Fibroblast of skin of left biceps (primary cell): Measurements from ENCODE around the gene CD63.

Experiments used
- DNase-seq, 2 experiments: peaks; one replicate each; pipeline ENCODE4 v3.0.0-alpha.2; 2013; ENCODE audit warnings: low read depth in 2 of 2

CD63 gene

DNA sequence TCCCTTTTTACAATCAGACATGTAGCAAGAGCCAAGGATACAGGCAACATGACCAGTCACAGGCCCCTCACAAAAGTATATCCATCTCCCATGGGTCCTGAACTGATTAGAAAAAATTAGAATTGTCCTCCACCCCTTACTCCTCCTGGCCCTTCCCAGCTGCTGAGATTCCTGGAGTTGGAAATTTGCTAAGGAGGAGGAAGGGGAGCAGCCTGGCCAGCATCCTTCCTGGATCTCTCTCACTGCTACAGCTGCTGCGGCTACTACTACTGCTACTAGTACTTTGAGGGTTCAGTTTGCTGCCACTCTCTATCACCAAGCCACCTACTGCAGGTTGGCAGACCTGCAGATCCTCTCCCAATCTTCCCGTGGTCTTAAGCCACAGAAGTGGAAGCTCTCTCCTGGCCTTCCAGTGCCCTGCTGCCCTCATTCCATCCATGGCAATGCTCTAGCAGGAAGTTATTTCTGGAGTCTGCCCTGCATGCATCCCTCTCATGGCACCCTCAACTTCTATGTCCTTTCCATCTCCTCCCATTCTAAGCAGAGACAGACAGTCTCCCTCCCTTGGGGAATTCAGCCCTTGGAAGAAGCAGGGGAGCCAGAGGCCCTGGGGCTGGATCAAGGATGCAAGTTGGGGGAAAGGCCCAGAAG lies 22.1 kb downstream of the CD63 start:
- DNase-seq: no peak

DNA sequence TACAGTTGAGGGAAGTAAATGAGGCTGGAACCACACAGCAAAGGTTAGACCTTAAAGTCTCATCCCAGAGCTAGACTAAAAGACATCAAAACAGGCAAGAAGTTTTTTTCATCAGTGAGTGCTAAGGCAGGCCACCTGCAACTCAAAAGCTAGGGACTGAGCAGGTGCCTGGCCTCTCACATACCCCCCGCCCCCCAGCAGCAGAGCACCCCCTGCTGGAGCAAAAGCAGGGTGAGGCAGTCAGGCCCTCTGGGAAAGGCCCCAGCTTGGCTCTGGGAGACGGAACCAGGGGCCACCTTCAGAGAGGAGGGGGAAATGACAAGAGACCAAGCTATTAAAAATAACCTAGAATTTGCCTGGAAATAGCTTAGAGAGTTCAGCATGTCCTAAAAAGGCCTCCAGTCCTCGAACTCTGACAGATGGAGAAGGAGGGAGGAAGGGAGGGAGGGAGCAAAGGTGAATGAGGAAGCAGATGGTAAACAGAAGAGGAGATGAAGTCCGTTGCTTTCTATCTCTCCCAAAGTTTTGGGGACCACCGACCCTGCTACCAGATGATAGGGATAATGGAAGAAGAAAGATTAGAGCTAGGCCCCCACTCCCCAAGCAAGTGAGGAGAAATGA lies 22.9 kb downstream of the CD63 start:
- DNase-seq: no peak

DNA sequence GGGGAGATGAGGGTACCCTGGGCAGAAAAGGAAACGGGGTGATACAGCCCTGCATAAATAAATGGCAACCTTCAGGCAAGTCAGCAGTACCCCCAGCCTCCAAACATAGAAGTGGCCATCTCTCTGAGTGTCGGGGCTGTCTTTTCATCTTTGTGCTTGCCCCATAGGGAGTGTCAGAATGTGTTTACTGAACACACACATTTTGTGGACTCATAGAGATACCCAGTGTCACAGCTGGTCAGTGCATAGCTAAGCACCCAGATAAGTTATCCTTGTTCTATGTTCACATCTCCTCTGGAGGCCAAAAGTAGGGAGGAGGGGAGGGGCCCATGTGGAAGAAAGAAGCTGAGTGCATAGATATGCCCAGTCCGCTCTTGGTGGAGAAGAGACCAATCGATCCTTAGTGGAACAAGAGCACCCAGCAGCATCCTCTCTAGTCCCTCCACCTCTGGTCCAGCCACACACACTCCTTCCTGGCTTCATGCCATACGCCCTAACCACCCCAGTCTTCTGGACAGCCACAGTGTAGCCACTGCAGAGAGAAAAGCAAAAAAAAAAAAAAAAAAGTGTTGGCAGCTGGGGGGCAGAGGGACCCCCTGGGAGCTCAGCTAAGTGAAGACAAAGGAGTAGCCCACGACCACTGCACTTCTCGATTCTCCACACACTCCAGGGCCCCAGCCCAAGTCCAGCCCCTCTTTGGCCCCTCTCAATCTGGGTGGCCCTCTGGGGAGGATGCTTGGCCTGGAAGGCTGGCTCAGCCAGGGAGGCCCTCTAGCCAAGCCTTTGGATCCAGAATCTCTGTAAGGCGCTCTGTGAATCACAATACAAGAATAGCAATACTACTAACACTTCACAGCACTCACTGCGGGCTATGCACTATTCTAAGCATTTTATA lies 23.7 kb downstream of the CD63 start:
- no peak for DNase-seq

DNA sequence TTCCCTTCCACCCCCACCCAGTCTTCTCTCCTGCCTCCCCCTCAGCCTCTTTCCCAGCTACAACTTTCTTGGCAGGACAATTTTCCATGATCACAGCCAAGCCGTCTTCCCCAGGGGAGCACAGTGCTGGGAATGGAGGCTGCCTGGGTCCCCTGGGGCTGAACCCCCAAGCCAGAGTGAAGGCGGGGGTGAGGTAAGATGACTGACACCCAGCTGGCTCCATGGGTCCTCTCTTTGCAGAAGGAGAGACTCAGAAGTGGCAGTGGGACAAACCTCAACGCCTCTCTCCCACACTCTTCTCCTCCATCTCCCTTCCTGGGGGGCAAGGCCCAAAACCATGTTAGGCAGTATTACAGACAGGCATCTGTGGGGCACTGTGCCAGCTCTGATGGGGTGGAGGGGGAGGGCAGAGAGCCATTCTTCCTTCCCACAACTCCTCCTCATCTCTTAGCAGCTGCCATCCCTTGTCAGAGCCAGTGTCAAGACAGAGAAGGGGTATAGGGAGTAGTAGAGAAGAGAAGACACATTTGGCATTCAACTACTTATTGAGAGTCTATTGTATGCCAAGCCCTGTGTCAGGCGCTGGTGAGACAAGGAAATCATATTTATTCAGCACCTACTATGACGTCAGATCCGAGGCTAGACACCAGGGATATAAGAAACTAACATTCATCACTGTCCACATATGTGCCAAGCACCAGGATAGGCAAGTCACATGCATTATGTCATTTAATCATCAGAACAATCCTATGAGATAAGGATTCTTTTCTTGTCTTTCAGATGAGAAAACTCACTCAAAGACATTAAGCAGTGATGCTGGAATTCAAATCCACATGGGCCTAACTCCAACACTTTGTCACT lies 24.7 kb downstream of the CD63 start:
- DNase-seq: no peak

DNA sequence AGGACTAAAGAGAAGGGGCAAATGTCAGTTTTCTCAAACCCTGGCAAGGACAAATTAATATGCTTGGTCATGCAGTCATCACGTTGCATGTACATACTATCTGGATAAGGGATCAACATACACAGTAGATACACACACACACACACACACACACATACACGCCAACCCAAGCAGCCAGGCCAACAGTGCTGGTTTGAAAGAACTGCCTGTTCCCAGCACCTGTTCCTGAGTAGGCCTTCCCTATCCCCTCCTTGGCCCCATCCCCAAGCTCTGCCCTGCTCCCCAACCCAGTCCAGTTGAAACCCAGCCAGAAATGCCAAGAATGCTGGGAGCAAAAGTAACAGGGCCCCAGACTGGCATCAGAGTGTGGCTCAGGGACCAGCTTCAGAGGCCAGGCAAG lies 25.5 kb downstream of the CD63 start:
- no peak for DNase-seq

DNA sequence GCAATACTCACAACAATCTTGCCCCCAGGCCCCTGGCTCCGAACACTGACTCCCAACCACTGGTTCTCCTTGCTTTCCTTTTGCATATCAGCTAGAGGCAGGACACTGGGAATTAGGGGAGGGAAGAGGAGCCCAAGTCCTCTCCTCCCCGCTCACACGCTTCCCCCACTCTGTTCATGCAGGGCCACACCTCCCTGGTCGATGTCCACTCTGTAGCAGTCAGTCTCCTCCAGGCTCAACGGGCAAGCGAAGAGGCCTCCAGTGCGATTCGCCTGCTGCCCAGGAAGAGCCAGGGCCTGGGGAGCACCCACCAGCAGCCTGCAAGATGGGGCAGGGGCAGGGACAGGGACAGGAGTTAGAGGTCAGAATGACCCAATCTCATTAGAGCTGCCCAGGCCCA lies 25.9 kb downstream of the CD63 start:
- no peak for DNase-seq

DNA sequence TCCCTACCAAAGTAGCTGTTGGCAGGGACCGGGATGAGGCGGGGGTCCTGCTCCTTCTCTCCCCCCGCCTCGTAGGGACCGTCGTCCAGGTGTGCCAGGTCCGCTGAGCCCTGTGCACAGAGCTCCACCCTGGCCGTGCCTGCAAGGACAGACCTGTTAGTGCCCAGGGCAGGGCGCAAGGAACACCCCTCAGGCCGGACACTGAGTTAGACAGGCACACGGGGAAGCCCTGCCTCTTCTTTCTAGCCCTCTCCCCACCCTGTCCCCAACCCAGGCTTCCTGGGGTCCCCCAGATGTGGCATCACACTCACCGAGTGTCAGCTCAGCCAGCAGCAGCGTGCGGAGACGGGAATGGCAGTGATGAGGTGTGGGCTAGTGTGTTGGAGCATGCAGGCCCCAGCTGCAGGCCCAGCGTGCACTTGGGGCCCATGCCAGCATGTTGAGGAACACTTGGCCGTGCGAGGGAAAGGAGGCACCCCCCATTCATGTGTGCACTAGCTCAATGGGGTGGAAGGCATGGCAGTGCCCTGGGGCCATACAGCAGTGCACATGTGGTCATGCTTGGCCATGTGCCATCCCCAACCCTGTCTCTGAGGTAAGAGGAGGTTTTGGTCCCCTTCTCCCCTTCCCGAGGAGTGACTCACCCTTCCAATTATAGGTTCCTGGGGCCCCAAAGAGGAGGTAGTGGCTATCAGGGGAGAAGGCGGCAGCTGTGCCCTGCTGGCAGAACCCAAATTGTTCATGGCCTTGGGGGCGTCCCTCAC lies 28.4 kb downstream of the CD63 start:
- DNase-seq: no peak

DNA sequence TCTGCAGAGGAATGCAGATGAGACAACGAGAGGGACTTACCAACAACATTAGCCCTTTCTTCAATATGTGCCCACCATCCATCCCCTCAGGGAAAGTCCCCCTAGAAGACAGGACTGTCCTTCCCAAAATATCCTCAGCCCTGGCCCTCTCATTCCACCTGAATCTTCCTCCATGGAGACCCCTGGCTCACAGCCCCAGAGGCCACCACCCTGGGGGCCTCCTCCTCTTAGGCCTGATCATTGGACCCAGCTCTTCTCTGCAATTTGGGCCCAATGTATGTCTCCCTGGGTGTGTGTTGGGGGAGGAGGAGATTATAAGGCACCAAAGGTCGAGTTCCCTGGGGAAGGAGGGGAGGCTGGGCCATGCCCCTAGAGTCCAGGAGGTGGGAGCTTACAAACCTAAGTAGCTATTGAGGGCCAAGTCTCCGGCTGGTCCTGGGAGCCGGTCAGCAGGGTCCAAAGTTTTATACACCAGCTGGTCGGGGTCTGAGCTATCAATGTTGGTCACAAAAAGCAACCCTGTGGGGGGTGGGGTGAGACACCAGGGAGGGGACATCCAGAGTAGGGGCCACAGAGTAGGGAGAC lies 29.2 kb downstream of the CD63 start:
- no peak for DNase-seq

DNA sequence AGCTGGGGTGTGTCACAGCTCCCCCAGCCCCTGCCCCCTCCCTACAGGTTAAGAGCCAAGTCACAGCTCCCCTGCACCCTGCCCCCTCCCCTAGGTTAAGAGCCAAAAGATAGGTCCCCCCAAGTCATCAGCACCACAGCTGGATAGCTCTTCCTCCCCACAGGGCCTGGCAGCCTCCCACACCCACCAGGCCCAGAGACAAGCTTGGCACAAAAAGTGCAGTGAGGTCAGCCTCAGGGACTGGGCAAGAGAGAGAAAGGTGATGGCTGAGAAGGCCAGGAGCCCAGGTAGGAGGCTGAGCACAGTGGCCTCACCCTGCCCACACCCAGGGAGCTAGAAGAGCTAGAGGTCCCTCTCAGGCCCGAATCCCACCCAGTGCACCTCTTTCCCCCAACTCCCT lies 29.8 kb downstream of the CD63 start:
- DNase-seq: no peak

DNA sequence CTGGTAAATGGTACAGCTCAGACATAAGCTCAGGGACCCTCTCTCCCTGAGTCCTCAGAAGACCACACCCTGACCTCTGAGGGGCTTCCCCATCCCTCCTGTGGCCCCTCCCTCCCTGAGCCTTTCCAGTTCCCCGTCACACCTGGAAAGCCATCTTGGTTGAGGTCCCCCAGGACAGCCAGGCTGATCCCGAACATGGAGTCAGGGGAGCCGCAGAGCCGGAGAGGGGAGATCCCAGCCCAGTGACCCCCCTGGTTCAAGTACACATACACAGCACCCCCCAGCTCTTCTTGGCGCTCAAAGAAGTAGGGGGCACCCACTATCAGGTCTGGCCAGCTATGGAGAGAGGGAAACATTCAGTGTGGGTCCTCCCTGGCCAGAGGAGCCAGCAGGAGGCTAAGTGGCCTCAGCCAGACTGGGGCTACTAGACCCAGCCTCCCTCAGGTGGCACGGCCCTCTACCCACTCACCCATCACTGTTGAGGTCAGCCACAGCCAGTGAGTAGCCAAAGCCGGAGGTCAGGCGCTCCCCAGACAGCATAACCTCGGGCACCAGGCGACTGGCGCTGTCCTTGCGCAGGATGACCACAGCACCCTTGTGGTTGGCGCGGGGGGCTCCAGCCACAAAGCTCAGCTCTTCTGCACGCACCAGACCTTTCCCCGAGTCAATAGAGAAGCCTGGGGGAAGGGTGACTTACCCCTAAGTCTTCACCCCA lies 30.4 kb downstream of the CD63 start:
- no peak for DNase-seq

DNA sequence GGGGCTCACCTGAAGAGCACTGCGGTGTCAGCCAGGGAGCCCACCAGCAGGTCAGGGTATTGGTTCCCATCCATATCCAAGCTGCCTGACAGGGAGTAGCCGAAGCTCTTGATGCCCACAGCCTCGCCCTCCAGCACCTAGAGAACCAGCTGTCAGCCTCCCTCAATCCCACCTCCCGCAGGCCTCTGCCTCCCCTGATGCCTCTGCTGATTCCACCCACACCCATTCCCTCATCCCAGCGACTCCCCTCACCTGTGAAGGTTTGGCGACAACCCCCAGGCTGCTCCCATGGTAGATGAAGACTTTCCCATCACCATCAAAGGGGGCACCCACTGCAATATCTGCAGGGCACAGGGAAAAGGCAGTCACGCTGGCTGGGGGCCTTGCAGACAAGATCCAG lies 31.1 kb downstream of the CD63 start:
- no peak for DNase-seq

DNA sequence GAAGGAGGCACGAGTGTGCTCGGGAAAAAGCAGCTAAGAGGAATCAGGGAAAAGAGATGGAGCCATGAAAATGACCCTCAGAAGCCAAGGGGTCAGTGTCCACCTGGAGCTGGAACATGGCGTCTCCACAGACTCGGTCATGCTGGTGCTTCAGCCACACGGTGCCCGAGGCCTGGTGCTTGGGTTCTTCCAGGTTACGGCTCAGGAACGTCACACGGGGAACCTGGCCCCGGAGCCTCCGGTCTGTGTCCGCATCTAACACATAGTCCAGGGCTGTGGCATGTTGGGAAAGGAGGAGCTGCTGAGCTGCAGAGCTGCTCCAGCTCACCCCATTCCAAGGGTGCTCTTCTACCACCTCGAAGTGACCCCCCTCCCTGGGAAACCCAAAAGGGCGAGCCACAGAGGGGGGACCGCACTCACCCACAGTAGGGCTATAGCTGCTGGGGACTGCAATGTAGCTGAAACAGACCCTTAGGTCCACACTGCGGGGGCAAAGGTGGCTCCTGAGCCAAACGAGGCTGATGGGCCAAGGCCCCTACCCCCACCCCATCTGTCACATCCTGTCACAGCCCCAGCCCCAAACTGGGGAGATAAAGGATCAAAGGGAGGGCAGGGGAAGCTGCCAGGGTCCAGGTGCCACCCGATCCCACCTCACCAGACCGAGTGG lies 31.9 kb downstream of the CD63 start:
- no peak for DNase-seq

DNA sequence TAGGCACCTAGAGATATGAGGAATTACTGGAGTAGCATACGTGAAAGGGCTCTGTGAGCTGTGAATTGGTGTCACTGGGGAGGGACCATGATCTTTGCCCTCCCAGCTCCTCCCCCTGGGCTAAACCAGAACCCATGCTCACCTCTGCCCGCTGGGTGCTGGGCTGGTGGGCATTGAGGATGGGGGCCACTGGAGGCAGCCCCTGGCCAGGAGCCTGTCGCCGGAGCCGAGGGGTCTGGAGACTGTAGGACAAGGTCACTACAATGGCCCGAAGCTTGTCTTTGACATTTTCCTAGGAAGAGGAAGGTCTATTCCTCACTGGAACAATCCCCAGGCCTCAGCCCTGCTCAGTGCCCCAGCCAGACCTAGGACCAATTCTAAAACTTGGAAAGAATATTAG lies 32.7 kb downstream of the CD63 start:
- no peak for DNase-seq

DNA sequence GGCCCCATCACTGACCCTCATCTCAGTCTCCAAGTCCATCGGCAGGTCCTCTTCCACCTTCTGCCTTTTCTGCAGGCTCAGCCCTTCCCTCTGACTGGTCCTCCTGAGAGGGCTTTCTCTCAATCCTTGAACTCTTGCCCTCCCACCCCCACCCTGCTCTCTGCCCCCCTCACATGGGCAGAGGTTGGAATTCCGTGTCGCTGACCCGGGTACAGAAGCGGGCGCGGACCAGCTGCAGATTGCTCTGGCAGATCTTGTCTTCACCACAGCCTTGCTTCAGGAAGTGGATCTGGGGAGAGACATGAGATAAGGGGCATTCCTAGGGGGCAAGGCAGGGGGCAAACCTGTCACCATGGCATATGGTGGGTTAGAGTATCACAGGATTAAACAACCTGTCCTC lies 33.5 kb downstream of the CD63 start:
- no peak for DNase-seq

DNA sequence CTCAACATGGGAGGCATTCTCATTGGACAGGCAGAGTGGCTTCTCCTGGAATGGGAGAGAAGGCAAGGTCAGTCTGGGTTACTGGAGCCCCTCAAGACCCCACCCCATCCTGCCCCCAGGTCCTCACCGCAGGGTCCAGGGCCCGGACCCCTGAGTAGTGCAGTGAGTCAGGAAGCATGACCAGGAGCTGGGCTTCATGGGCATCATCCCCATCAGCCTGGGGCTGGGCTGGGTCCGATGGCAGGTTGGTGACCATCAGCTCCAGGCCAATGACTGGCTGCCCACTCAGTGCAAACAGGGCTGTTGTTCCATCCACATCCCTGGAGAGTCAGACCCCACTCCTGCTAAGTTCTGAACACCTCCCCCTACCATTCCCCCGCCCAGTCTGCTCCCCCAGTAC lies 34.2 kb downstream of the CD63 start:
- DNase-seq: no peak

DNA sequence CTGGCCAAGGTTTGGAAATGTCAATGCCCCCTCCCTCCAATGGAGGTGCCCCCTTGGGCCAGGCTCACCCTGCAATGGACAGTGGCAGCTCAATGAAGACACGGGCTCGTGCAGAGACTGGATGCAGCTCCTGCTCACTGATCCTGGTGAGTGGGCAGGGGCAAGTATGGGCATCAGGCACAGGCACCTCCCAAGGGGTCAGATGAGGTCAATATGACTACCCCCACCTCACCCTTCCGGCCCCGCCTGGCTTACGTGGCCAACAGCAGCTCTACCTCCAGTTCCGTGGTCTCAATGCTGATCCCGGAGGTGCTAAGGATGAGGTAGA lies 34.7 kb downstream of the CD63 start:
- DNase-seq: no peak

DNA sequence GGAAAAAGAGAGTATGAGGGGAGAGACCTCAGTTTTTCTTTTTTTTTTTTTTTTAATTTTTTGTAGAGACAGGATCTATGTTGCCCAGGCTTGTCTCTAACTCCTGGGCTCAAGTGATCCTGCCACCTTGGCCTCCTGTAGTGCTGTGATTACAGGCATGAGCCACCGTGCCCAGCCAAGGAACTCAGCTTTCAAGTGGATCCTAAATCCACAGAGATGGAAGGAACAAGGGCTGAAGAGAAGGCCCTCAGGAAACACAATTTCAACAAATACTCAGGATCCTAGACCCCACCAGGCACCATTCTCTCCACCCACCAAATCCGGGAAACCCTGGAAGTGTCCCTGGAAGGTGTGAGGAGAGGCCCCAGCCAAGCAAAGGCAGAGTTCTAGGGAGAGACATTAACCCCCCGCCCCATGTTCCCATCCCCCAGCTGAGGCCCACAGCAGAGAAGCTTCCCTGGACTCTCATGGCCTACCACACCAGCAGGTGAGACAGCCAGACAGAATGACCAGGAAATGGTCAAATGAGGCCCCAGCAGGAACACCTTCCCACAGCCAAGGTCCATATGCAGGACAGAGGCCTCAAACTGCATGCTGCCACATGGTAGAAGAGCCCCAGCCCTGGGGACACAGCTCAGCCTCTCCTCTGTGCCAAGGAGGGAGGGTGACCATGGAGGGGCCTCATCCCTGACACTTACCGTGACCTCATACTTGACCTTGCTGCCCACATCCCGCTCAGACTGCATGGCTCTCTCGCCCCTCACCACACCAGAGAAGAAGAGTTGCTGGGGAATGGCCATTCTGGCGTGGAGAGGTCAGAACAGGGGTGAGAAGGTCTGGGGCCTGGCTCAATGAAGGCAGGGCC lies 35.3 kb downstream of the CD63 start:
- DNase-seq: no peak

DNA sequence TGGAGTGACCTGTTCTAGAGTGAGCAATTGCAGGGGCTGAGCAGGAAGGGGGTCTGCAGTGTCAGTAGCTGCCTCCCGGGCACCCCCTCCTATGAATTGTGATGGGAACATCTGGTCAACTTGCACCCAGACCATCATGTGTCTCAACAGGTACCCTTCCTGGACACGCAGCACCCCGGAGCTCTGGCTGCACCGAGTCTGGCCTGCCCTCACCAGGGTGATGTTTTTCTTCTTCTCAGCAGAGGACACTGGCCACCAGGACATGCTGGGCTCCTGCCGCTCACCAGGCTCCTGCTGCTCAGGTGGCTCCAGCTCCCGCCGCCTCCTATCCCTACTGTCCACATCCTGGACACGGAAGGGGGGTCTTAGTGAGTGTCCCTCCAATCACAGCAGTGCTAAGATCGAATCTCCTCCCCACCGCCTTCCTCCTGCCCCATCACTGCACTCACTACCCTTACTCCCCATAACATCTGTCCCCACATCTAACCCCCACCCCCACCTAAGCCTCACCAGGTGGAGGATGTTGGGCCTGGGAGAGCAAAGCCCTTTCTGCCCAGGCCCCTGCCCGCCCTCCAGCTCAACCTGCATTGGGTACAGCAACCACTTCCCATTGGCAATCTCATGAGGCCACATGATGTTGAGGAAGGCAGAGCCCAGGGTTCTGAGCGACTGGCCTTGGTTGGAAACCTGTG lies 36.0 kb downstream of the CD63 start:
- no peak for DNase-seq
